ENCODE data around the gene HES6. TPM values are rescaled to one million over a fixed set of nuclear protein-coding genes. Genes with fewer than 3 reads are reported as not detected.

HES6 gene
- total and polyA plus RNA-seq, 2 experiments from 2014 or later: 17.8 to 23.0 TPM

- TF ChIP-seq EZH2phosphoT487 (IDR thresholded peaks at IDR 0.05; ENCODE audit: low read depth, severe bottlenecking, unreplicated experiment) (no peak), EZH2 (IDR thresholded peaks at IDR 0.05; ENCODE audit: borderline replicate concordance) (no peak)
- TF ChIP-seq, protein P1, sequence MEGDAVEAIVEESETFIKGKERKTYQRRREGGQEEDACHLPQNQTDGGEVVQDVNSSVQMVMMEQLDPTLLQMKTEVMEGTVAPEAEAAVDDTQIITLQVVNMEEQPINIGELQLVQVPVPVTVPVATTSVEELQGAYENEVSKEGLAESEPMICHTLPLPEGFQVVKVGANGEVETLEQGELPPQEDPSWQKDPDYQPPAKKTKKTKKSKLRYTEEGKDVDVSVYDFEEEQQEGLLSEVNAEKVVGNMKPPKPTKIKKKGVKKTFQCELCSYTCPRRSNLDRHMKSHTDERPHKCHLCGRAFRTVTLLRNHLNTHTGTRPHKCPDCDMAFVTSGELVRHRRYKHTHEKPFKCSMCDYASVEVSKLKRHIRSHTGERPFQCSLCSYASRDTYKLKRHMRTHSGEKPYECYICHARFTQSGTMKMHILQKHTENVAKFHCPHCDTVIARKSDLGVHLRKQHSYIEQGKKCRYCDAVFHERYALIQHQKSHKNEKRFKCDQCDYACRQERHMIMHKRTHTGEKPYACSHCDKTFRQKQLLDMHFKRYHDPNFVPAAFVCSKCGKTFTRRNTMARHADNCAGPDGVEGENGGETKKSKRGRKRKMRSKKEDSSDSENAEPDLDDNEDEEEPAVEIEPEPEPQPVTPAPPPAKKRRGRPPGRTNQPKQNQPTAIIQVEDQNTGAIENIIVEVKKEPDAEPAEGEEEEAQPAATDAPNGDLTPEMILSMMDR (IDR thresholded peaks at IDR 0.05; ENCODE audit: poor library complexity): no peak
- no peaks in the 10 kb centered on the region for H3K9me3 ChIP-seq (ENCODE audit: low read depth)
- peak overlapping the region; percentile 54 for H3K27ac ChIP-seq
- no peaks in the 10 kb centered on the region for H3K9me2 ChIP-seq (replicated peaks; ENCODE audit: insufficient read depth)
- H3K36me3 ChIP-seq (replicated peaks; ENCODE audit: insufficient read depth, low read depth): no peaks in the 10 kb centered on the region
- H3K27me3 ChIP-seq: no peaks in the 10 kb centered on the region
- H3K4me1 ChIP-seq (ENCODE audit: insufficient read depth): peaks cover 13% of the 10 kb centered on the region
- 94% methylated on average over 6 of the region's 6 CpGs for WGBS (ENCODE audit: low lambda C conversion rate, missing lambda C conversion rate)
- H3K4me2 ChIP-seq: no peak overlapping the region
- H4K20me1 ChIP-seq (ENCODE audit: insufficient read depth, poor library complexity, severe bottlenecking): peaks cover 5% of the 10 kb centered on the region
- H2AFZ ChIP-seq: no peak overlapping the region
- no peak overlapping the region for H3K4me3 ChIP-seq
- peaks cover 69% of the 10 kb centered on the region for H3K79me2 ChIP-seq
- DNase-seq (ENCODE audit: low spot score): no peak
Measured at GRCh38 chr2:238279324-238279682, 39.5 kb upstream of the HES6 start.

- H3K9me2 ChIP-seq (replicated peaks; ENCODE audit: insufficient read depth): no peaks in the 10 kb centered on the region
- peaks cover 64% of the 10 kb centered on the region for H3K79me2 ChIP-seq
- TF ChIP-seq EZH2 (IDR thresholded peaks at IDR 0.05; ENCODE audit: borderline replicate concordance) (no peak), EZH2phosphoT487 (IDR thresholded peaks at IDR 0.05; ENCODE audit: low read depth, severe bottlenecking, unreplicated experiment) (no peak)
- TF ChIP-seq, protein P1 (IDR thresholded peaks at IDR 0.05; ENCODE audit: poor library complexity): no peak
- H3K36me3 ChIP-seq (replicated peaks; ENCODE audit: insufficient read depth, low read depth): no peaks in the 10 kb centered on the region
- no peaks in the 10 kb centered on the region for H3K9me3 ChIP-seq (ENCODE audit: low read depth)
- H3K27me3 ChIP-seq: no peaks in the 10 kb centered on the region
- DNase-seq (ENCODE audit: low spot score): no peak
- peaks cover 9% of the 10 kb centered on the region for H3K4me1 ChIP-seq (ENCODE audit: insufficient read depth)
- no peak overlapping the region for H2AFZ ChIP-seq
- H4K20me1 ChIP-seq (ENCODE audit: insufficient read depth, poor library complexity, severe bottlenecking): peaks cover 5% of the 10 kb centered on the region
- H3K4me3 ChIP-seq: no peak overlapping the region
- H3K27ac ChIP-seq: no peak overlapping the region
- no peak overlapping the region for H3K4me2 ChIP-seq
- WGBS (ENCODE audit: low lambda C conversion rate, missing lambda C conversion rate): 81% methylated on average over 9 of the region's 9 CpGs
Measured at GRCh38 chr2:238278626-238279323, 38.9 kb upstream of the HES6 start.

DNA sequence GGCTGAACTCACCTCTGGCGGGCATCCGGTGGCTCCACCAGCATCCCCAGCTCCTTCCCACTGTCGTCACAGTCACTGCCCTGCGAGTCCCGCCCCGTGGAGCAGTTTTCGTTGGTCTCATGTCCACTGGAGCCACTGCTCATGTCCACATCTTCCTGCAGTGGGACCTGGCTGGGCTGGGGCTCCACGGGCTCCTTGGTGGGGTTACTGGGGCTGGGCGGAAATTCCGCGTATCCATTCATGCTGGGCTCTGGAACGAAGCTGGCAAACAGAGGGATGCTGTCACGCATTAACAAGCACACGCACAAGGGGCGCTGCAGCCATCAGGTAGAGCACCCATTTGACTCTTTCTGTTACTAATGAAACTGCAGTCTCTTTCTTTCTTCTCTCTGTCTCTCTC lies 37.9 kb upstream of the HES6 start:
- Histone ChIP-seq H3K36me3 (replicated peaks; ENCODE audit: insufficient read depth, low read depth) (no peaks in the 10 kb centered on the region), H3K9me2 (replicated peaks; ENCODE audit: insufficient read depth) (no peaks in the 10 kb centered on the region), H3K4me3 (no peak overlapping the region), H3K9me3 (ENCODE audit: low read depth) (no peaks in the 10 kb centered on the region), H2AFZ (no peak overlapping the region), H4K20me1 (ENCODE audit: insufficient read depth, poor library complexity, severe bottlenecking) (peaks cover 5% of the 10 kb centered on the region), H3K27me3 (no peaks in the 10 kb centered on the region), H3K4me1 (ENCODE audit: insufficient read depth) (peaks cover 9% of the 10 kb centered on the region), H3K4me2 (no peak overlapping the region), H3K27ac (no peak overlapping the region), H3K79me2 (peaks cover 53% of the 10 kb centered on the region)
- TF ChIP-seq, protein P1 (IDR thresholded peaks at IDR 0.05; ENCODE audit: poor library complexity): peak; percentile 10
- TF ChIP-seq EZH2 (IDR thresholded peaks at IDR 0.05; ENCODE audit: borderline replicate concordance): no peak
- DNase-seq (ENCODE audit: low spot score): no peak
- 84% methylated on average over 15 of the region's 15 CpGs for WGBS (ENCODE audit: low lambda C conversion rate, missing lambda C conversion rate)

Data from hepatocyte (in vitro differentiated cells).